Activated T-helper 1 cell treated with anti-CD3 and anti-CD28 coated beads, Interleukin-2, amount 50 U/mL, for 16 hours (primary cell): Measurements from ENCODE around the gene OS9.

Experiments
- DNase-seq, 2 donors: peaks; one replicate each; pipeline ENCODE4 v3.0.0-alpha.2; 2020; ENCODE audit warnings: low read depth in 1 of 2, low spot score in 1 of 2

OS9 gene

GRCh38 chr12:57764662-57765002 is 70.7 kb downstream of the OS9 start:
- DNase-seq = no peak

GRCh38 chr12:57765003-57765697 is 71.2 kb downstream of the OS9 start:
- peak in 1 of 2 donors; percentile 35 for DNase-seq

GRCh38 chr12:57765698-57766463 is 71.9 kb downstream of the OS9 start:
- DNase-seq = no peak

GRCh38 chr12:57766464-57767304 is 72.8 kb downstream of the OS9 start, which contains the start of gene CYP27B1:
TSS of gene CYP27B1 (minus strand) at chr12:57767078. CDS start at chr12:57767041, 37 bp downstream.
- no peak for DNase-seq

GRCh38 chr12:57767305-57767698 is 73.4 kb downstream of the OS9 start:
- DNase-seq = no peak

GRCh38 chr12:57767876-57768275 is 73.9 kb downstream of the OS9 start:
- DNase-seq = no peak

- no peak for DNase-seq
Observed at GRCh38 chr12:57769594-57769993, 75.7 kb downstream of the OS9 start.

- DNase-seq = no peak
Observed at GRCh38 chr12:57770734-57771133, 76.8 kb downstream of the OS9 start.
